Measurements from ENCODE around the gene ETF1.

Gene ETF1

DNA sequence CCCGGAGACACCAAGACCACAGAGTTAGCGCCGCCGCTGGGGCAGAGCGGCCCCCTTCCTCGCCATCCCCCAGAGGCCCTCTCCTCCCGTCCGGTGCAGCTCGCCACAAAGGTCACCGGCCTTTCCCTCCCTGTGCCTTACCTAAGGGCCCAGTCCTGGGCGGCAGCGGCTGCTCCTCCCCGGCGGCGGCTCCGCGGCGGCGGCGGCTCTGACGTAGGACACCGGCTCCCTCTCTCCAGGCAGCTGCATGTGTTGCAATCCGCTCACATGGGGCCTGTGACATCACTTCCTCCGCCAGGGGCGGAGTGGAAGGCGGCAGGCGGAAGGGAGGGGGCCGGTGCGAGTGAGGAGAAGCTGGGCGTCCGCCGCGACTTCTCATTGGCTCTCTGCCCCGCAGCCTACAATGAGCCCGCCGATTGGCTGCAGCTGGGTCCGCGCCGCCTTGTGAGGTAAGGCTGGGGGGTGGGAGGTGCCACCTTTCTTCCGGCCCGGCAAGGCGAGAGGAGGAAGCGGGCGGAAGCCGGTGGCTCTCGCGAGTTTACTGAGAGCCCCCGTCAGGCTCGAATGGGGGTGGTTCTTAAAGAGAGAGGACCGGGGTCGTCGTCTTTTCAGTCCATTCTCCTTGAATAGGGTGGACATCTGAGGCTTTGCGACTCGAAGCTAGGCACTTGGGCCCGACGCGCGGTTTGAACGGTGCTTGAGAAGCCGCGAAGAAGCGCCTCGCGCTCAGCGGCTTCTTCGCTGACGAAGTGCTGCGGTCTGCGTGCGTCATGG lies at the start of gene ETF1:
Gene ETF1, minus strand, starts transcription at position 281 of the 774 bp plus-strand sequence. CDS start 318 bp downstream, outside the sequence.
- ATAC-seq: peak; percentile 97
- DNase-seq: peak; percentile 99

DNA sequence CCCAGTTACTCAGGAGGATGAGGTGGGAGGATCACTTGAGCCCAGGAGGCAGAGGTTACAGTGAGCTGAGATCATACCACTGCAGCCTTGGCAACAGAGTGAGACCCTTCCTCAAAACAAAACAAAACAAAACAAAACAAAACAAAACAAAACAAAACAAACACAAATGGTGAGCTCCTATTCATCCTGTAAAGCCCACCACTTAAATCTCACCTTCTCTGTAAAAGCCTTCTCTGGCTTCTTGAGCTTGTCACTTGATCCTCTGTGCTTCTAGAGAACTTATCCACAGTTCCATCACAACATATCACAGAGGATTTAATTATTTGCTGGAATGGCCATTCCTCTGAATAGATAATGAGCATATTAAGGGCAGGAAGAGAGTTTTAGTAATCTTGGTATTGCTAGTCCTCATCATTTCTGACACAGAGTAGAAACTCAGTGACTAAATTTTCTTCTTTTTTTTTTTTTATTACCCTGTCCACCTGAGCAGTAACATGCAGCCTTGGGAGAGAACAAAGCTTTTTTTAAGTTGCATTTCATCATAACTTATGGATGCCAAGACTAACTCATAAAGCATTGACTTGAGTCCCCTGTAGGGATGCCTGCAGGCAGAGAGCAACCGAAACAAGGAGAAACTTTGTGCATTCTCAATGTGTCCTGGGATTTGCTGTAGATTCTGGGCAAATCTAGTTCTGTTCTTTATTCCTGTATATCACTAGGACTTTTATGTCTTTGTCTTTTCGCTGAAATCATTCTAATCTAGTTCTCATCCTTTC lies 45.2 kb upstream of the ETF1 start:
- no peak for ATAC-seq
- no peak for DNase-seq

DNA sequence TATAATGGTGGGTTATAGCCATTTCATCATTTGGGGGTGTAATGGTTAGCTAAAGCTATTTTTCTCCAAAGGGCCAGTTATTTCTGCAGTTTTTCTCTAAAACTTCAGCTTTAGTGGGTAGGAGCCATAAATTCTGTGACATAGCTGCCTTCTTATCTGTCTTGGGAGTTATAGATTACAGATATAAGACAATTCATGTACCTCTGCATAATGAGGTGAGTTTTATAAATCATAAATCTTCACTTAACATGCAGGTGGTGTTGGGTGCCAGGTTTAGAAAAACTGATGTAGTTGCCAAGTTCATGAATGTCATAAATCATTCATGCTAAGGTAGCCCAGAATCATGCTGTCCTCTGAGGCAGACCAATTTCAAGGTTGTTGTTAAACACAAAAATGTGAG lies 42.1 kb upstream of the ETF1 start:
- ATAC-seq: no peak
- no peak for DNase-seq

DNA sequence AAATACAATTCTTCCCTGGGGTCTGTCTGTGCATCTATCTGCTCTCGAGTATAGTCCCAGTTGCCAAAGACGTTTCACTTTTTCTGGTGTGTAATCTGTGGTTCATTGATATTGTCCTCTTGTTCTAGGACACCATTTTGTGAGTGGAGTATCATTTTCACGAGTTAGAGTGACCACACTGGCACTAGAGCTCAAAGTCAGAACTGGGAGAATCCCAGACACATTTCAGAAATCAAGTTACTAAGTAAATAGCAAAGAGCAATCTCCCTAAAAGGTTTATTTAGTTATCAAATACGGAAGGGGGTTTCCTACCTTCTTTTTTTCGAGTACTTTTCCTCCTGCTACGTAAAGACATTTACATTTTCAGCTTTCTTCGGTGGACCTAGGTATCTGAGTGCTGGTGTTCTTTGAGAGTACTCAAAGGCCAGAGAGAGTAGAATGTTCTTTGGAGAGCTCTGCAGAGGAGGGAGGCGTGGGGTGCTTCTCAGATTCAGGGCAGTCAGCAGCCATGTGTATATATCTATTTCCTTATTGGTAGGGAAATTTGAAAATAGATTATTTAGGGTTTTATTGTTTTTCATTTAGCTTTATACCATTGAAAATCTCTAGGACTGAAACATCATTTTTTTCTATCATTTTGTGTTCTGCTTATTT lies 41.1 kb upstream of the ETF1 start:
- DNase-seq: no peak
- no peak for ATAC-seq

DNA sequence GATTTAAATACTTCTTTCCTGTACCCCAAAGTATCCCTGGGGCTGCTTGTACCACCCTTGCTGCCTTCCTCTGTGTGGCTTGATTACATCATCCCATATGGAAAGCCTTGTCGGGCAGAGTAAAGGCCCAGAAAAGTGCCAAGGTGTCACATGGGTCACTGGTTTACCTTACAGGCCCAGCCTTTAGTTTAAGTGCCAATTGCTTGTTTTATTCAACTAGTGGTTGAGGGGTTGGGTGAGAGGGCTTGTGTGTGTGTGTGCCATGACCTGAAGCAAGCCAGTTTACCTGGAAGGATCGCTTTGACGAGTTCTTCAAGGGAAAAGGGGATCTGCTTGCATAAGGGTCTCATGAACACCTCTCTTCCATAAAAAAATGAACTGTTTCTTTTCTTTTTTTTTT lies 39.9 kb upstream of the ETF1 start:
- no peak for ATAC-seq
- no peak for DNase-seq

DNA sequence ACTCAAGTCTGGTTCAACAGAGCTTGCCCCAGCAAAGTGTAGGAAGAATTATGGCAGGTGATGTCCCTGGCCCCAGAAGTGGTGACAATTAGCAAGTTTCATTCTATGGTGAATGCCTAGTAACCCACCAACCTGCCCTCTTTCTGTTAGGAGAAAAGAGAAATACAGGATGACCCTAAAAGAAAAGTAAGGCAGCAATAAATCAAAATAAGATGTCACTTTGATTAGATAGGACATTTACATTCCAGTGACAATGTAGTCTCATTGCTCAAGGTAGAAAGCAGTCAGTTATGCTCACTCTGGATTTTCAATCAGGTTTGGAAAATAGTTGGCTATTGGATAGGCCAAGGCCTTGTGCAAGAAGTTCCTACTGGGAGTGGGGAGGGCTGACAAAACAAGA lies 37.7 kb upstream of the ETF1 start:
- DNase-seq (no peak), ATAC-seq (no peak)

DNA sequence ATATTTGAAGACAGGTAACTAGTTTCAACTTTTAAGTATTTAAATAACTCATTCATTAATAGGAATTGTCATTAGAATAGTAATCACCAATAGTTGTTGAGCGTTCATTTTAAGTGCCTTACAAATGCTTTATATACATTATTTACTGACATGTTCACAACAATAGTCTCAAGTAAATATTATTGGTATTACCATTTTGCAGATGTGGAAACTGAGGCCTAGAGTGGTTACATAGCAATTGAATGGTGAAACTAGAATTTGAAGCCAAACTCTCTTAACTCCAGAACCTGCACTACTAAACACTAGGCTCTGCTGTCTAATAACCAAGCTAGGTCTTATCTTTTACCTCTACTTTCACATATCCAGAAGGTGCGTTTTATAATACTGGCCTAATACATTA lies 37.0 kb upstream of the ETF1 start:
- no peak for ATAC-seq
- no peak for DNase-seq

DNA sequence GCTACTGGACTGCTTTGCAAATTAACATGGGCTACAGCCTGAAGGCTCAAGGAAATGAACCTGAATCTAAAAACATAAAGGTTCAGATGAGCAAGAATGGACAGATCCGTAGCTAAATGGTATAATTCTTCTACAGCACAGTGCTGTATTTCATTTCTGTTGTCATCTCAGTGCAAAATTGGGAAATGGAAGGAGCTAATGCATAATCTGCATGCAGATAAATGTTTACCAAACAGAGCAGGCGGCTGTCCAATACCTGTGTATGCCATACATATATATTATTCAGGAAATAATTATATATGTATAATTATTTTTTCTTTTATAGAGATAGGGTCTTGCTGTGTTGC lies 36.5 kb upstream of the ETF1 start:
- ATAC-seq: no peak
- DNase-seq: no peak

DNA sequence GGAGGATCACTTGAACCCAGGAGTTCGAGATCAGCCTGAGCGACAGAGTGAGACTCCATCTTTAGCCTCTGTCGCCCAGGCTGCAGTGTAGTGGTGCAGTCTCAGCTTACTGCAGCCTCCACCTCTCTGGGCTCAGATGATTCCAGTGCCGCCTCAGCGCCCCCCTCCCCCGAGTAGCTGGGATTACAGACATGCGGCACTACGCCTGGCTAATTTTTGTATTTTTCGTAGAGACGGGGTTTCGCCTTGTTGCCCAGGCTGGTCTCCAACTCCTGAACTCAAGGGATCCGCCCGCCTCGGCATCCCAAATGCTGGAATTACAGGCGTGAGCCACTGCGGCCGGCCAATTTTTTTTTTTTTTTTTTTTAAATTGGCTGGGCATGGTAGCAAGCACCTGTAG lies 34.4 kb upstream of the ETF1 start:
- ATAC-seq (no peak), DNase-seq (no peak)

DNA sequence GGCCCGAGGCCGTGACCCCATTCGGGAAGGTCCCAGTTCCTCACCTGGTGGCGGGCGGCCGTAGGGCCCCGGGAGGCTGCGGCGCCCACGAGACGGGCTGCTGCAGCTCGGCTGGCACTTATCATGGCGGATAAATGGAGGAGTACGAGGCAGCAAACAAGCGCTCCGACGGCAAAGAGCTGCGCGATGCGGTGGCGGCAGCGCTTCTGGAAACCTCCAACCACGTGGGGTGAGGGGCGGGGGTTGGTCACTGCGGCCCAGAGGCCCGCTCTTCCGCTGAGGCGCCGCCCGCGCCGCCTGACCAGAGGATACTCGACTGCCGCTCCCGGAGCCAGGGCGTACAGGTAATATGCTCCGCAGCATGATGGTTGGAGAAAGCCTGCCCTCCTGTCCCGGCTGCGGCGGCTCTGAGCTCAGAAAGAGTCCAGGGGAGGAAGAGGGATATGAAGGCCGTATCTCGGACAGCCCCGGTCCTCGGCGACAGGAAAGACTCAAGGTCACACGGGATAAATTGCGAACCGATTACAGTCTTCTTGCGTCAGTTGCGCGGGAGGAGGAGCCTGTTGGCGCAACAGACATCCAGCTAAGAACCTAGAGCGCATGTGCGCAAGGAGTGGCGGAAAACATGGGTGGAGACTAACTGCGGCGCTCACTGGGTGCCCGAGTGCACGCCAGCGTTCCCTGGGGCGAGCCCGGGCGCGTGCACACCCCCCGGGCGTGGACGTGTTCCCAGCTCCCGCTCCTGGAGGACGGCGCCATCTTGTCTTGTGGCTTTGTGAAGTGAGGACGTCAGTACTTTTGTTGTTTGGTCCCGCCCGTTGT lies 32.4 kb upstream of the ETF1 start, which contains the start of gene HSPA9:
Gene HSPA9, minus strand, starts transcription at position 208 of the 822 bp plus-strand sequence. Its CDS starts 83 bp downstream, at position 125.
- DNase-seq (peak; percentile 96), ATAC-seq (peak; percentile 92)

DNA sequence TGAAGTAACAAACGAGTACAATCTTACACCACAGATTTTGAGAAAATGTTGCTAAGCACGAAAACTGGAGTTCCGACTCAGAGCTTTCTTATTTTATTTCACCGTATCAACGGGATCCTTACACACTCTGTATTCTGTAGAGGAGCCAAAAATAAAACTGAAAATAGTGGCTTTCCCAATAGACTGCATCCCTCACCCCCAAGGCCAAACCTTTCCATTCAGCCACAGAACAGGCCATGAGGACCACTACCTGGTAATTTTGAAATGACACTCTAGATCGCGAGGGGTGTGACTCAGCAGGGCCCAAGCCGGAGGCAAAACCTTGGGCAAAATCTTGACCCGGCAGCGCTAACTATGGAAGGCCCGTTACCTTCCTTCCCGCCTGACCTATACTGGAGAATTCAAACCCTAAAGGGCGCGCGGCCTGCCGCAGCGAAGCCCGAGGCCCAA lies 31.7 kb upstream of the ETF1 start:
- no peak for DNase-seq
- peak; percentile 4 for ATAC-seq

DNA sequence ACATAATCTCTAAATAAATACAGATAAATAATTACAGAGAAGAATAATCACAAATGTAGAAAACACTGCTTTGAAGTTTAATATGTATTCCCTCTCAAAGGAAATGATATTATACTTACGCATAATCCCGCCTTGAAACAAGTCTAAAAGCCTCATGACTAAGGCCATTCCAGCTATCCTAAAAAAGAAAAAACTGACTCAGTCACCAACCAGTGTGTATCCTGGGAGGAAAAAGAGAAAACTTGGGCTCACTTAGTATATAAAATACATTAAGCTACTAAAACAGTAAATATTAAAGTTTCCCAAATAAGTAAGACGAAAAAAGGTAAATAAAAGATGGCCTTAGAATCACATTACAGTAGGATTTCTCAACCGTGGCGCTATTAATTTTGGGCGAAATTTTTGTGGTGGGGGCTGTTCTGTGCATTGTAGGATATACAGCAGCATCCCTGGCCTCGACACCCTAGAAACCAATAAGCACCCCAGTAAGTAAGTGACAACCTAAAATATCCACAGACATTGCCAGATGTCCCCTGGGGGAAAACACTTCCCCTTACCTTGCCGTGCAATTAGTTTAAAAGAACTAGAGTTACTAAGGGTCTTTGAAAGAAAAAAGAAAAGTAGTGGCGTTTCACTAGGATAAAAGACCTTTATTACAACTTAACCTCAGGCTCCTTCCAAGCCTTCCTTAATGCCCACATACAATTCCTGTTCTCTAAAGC lies 31.1 kb upstream of the ETF1 start:
- DNase-seq (no peak), ATAC-seq (no peak)

DNA sequence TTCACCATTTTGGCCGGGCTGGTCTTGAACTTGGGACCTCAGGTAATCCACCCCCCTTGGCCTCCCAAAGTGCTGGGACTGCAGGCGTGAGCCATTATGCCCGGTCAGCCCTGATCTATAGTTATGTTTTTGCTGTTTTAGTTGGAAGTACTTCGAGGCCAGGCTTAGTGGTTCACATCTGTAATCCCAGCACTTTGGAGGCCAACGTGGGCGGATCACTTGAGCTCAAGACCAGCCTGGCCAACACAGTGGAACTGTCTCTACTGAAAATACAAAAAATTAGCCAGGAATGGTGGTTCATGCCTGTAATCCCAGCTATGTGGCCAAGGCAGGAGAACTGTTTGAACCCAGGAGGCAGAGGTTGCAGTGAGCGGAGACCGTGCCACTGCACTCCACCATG lies 30.2 kb upstream of the ETF1 start:
- no peak for ATAC-seq

DNA sequence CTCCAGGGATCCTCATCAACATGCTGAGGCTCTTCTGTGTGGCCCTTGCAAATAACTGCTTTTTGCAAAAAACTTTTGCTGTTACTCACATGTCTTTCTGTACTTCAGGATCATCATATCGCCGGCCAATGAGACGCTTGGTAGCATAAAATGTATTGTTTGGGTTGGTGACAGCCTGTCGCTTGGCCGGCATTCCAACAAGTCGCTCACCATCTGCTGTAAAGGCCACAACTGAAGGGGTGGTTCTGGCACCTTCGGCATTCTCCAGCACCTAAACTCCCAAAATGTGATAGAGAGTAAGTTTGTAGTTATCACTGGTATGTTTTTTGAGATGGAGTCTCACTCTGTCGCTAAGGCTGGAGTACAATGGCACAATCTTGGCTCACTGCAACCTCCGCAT lies 27.8 kb upstream of the ETF1 start:
- DNase-seq (no peak), ATAC-seq (no peak)

More for the DNA sequence above, 30.2 kb upstream of the ETF1 start:
- no peak for DNase-seq

DNA sequence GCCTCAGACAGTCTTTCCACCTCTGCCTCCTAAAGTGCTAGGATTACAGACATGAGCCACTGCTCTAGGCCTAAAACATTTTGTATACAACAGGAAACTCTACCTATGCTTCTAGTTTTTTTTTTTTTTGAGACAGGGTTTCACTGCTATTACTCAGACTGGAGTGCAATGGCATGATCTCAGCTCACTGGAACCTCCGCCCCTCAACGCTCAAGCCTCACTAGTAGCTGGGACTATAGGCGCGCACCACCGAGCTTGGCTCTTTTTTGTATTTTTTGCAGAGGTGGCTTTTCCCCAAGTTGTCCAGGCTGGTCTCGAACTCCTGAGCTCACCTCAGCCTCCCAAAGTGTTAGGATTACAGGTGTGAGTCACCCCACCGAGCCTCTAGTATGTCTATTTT lies 26.7 kb upstream of the ETF1 start:
- ATAC-seq (peak; percentile 22), DNase-seq (no peak)

DNA sequence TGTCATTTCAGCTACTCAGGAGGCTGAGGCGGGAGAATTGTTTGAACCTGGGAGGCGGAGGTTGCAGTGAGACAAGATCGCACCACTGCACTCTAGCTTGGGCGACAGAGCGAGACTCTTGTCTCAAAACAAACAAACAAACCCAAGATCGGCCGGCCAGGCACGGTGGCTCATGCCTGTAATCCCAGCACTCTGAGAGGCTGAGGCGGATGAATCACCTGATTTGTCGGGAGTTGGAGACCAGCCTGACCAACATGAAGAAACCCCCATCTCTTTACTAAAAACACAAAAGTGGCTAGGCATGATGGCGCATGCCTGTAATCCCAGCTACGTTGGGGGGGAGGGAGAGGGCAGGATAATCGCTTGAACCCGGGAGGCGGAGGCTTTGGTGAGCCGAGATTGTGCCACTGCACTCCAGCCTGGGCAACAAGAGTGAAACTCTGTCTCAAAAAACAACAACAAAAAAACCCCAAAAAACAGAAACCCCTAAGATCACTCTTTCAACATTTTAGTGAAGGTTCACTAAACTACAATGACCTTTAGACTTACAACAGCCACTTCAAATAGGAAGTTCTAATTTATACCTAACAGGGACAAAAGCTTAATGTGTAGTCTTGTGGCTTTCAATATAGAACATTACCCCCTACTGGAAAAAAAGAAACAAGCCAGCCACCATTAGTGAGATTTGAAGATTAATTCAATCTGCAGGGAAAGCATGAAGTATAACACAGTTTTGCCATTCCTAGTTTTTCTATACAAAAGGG lies 25.2 kb upstream of the ETF1 start:
- DNase-seq (no peak), ATAC-seq (no peak)

DNA sequence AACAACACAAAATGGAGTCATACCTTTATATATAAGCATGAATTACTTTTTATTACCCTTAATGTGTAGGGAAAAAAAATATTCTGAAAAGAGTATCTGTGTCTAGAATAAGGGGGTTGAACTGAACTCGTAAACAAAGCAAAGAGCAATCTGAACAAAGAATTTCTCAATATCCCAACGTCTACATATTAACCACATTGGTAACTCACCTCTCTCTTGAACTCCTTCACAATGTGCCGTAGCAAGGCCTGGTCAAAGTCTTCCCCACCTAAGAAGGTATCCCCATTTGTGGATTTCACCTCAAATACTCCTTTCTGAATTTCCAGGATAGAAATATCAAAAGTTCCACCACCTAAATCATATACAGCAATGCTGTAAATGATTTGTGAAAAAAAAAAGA lies 23.8 kb upstream of the ETF1 start:
- DNase-seq (no peak), ATAC-seq (no peak)

DNA sequence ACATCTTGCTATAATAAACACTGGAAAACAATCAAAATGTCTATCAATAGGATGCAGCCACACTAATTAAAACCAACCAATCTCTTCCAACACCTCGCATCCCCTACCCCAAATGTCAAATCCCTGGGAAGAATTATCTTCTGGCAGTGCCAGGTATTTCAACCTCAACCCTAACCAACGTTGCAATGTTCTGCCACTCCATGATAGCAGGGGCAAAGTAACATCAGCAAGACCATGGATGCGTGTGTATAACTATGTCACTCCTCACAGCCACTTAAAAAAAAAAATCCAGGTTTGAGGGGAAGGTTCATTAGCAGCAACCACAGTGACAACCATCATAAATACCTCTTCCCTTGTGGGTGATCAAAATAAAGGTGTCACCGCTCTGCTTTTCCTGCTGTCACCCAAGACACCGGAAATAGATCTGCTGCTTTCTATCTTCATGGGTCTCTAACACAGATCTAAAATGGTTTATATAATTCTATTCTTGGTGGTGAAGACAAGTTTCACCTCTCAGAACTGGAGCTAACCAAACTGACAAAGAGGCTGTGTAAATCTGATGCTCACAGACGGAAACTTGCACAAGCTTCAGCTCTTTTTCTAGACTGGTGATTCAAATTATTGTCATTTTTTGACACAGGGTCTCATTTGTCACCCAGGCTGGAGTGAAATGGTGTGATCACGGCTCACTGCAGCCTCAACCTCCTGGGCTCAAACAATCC lies 22.2 kb upstream of the ETF1 start:
- ATAC-seq (peak; percentile 41), DNase-seq (no peak)

DNA sequence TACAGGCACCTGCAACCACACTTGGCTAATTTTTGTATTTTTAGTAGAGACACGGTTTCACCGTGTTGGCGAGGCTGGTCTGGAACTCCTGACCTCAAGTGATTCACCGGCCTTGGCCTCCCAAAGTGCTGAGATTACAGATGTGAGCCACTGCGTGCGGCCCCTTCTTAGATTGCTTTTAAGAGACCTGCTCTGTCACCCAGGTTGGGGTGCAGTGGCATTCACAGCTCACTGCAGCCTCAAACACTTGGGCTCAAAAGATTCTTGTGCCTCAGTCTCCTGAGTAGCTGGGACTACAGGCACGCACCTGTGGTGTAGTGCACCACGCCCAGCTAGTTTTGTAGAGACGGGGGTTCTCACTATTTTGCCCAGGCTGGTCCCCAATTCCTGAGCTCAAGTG lies 21.2 kb upstream of the ETF1 start:
- no peak for DNase-seq
- ATAC-seq: no peak
